Lung (tissue), 12 donors: ENCODE results near the gene ZNF584. TPM values are rescaled to one million over a fixed set of nuclear protein-coding genes. Genes with fewer than 3 reads are reported as not detected.

Experiments
- ATAC-seq: fragments of 200-7000 bp; cut with Tn5 transposase; one replicate; pipeline ENCODE4 v1.9.1; 2020; ENCODE audit warnings: moderate number of reproducible peaks; ENCODE audit not compliant: insufficient read depth, low FRiP score
- DNase-seq, 3 donors: peaks; one replicate each; pipeline ENCODE4 v3.0.0-alpha.2; 2013 to 2017
- H3K27ac ChIP-seq, 2 donors: one replicate each; pipeline ENCODE4 v1.5.1; 2013; ENCODE audit warnings: mild to moderate bottlenecking in 2 of 2, moderate library complexity in 2 of 2, control low read depth in 1 of 2, inconsistent platforms in 1 of 2, low read depth in 1 of 2, low read length in 1 of 2
- H3K27me3 ChIP-seq, 3 donors: one replicate each; pipeline ENCODE4 v1.5.1; 2013; ENCODE audit warnings: low read length in 2 of 3; ENCODE audit not compliant: control insufficient read depth in 3 of 3, insufficient read depth in 3 of 3
- H3K36me3 ChIP-seq, 4 donors: one replicate each; pipeline ENCODE4 v1.5.1; 2013; ENCODE audit warnings: low read length in 4 of 4, mild to moderate bottlenecking in 1 of 4, moderate library complexity in 1 of 4; ENCODE audit not compliant: control insufficient read depth in 4 of 4, insufficient read depth in 4 of 4
- H3K4me1 ChIP-seq, 5 donors: one replicate each; pipeline ENCODE4 v1.5.1; 2013; ENCODE audit warnings: low read length in 5 of 5, mild to moderate bottlenecking in 2 of 5, moderate library complexity in 1 of 5; ENCODE audit not compliant: control insufficient read depth in 5 of 5, insufficient read depth in 5 of 5
- H3K4me3 ChIP-seq: one replicate; pipeline ENCODE4 v1.5.1; 2013; ENCODE audit warnings: mild to moderate bottlenecking, control low read depth, moderate library complexity
- H3K9ac ChIP-seq, 2 donors: one replicate each; pipeline ENCODE4 v1.5.1; 2013; ENCODE audit warnings: low read length in 2 of 2, control low read depth in 1 of 2; ENCODE audit not compliant: insufficient read depth in 1 of 2
- H3K9me3 ChIP-seq, 4 donors: one replicate each; pipeline ENCODE4 v1.5.1; 2013; ENCODE audit warnings: low read length in 3 of 4, mild to moderate bottlenecking in 1 of 4, moderate library complexity in 1 of 4; ENCODE audit not compliant: control insufficient read depth in 4 of 4, insufficient read depth in 3 of 4
- WGBS, 2 donors: extraction: QIAGEN DNeasy Blood & Tissue Kit; methylation state at CpG; one replicate each; pipeline ENCODE4 v1.1.7; 2013; 5-methylcytosine and 5-hydroxymethylcytosine counted together
- polyA plus RNA-seq, 2 donors: library from polyadenylated mRNA; stranded (reverse); fragments of 200-250 nt; gene quantifications; one replicate each; pipeline ENCODE4 v1.2.1, GENCODE V29; 2013
- total RNA-seq, 2 donors: library from RNA; depleted of rRNA in 1 of 2; stranded (reverse); fragments of >200 nt in 1 of 2; gene quantifications; one replicate each; pipeline ENCODE4 v1.2.1, GENCODE V29; 2014 to 2021
- TF ChIP-seq, protein P1 (sequence below): IDR thresholded peaks from 2 replicates; pipeline ENCODE4 v1.5.1; 2012; ENCODE audit warnings: mild to moderate bottlenecking; ENCODE audit errors: control extremely low read depth, extremely low read depth
- donor health status: control.
- donor health status: control.
- donor health status: Bipolar disorder and iron deficiency.
- donor health status: healthy.
- donor health status: DM: yes; HTN: yes; CAD: no.

ZNF584 gene
- total and polyA plus RNA-seq, 4 donors = 6.0 to 16.9 (median 13.8) TPM

DNA sequence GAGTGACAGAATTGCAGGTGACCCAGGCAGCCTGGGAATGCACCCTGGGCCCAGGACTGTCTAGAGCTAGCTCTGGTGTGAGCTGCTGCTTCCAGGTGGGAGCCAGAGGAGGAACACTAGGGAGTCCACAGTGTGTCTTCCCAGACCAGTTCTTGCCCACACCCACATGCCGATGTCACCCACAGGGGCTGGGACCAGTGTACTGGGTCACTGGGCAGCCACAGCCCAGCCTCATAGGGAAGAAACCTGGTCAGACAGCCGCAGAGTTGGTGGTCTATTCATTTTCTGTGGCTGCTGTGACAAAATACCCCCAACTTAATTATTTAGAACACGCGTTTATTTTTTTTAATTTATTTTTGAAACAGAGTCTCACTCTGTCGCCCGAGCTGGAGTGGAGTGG is 9.9 kb upstream of the ZNF584 start:
- H3K27me3 ChIP-seq = peaks cover 0 to 21% (median 11%) of the 10 kb centered on the region in 3 donors
- H3K27ac ChIP-seq = no peak overlapping the region
- H3K9ac ChIP-seq = no peak overlapping the region
- WGBS, 2 donors = 95 to 97% methylated on average over 6 of the region's 6 CpGs
- TF ChIP-seq, protein P1, sequence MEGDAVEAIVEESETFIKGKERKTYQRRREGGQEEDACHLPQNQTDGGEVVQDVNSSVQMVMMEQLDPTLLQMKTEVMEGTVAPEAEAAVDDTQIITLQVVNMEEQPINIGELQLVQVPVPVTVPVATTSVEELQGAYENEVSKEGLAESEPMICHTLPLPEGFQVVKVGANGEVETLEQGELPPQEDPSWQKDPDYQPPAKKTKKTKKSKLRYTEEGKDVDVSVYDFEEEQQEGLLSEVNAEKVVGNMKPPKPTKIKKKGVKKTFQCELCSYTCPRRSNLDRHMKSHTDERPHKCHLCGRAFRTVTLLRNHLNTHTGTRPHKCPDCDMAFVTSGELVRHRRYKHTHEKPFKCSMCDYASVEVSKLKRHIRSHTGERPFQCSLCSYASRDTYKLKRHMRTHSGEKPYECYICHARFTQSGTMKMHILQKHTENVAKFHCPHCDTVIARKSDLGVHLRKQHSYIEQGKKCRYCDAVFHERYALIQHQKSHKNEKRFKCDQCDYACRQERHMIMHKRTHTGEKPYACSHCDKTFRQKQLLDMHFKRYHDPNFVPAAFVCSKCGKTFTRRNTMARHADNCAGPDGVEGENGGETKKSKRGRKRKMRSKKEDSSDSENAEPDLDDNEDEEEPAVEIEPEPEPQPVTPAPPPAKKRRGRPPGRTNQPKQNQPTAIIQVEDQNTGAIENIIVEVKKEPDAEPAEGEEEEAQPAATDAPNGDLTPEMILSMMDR = no peak
- no peak overlapping the region for H3K4me3 ChIP-seq
- peaks cover 0 to 16% (median 12%) of the 10 kb centered on the region in 4 donors for H3K36me3 ChIP-seq
- ATAC-seq = no peak
- peaks cover 0 to 5% (median 0%) of the 10 kb centered on the region in 4 donors for H3K9me3 ChIP-seq
- H3K4me1 ChIP-seq = peaks cover 0 to 18% (median 11%) of the 10 kb centered on the region in 5 donors
- no peak for DNase-seq

DNA sequence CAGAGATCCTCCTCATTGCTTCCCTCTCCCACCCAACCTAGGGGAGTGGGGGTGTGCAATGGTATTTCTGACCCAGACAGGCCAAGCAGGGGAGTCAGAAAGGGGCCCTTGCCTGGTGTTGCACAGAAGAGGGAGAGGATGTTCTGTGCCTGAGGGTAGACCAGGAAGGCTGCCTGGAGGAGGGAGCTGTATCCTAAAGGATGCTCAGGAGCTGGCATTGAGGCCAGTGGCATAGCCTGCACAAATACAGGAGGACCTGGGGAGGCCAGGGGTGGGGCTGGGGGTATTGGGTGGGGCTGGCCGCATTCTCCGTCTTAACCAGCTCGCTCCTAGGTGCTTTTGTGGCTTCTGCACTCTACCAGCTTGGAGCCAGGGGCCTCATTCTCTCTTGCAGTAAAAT is 8.5 kb upstream of the ZNF584 start:
- DNase-seq (no peak), ATAC-seq (no peak)
- peaks cover 0 to 20% (median 9%) of the 10 kb centered on the region in 3 donors for H3K27me3 ChIP-seq
- 97 to 100% methylated on average over 3 of the region's 3 CpGs for WGBS, 2 donors
- no peak overlapping the region for H3K27ac ChIP-seq
- peaks cover 0 to 3% (median 1%) of the 10 kb centered on the region in 4 donors for H3K36me3 ChIP-seq
- no peak overlapping the region for H3K9ac ChIP-seq
- no peak overlapping the region for H3K4me3 ChIP-seq
- peaks cover 0 to 2% (median 0%) of the 10 kb centered on the region in 4 donors for H3K9me3 ChIP-seq
- peaks cover 0 to 19% (median 11%) of the 10 kb centered on the region in 5 donors for H3K4me1 ChIP-seq
- TF ChIP-seq, protein P1 = no peak

DNA sequence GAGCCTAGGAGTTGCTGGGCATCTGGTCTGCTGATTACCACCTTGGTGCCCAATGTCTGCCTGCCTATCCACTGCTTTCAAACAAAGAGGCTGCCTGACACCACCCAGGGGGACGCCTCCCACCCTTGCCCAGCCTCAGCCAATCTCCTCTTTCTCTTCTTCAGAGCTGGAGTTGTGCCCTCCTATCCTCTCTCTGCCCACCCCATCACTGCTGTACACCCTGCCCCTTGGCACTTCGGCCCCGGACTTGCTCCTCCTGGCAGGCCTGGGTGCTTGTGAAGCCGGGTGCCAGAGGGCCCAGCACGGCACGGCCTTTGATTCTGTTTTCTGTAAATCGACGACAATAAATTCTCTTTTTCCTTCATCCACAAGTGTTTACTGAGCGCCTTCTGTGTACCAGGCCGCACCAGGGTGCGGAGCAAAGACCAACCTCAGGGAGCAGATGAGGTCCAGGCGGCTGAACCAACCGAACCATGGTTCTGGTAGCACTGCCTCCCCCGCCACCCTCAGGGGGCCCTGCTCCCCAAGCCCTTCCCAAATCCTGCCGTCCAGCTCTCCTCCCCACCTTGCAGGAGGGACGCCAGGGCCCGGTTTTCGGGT is 8.0 kb upstream of the ZNF584 start:
- peaks cover 0 to 19% (median 11%) of the 10 kb centered on the region in 5 donors for H3K4me1 ChIP-seq
- no peaks in the 10 kb centered on the region for H3K36me3 ChIP-seq
- ATAC-seq (no peak), DNase-seq (no peak)
- H3K27me3 ChIP-seq = peaks cover 0 to 15% (median 8%) of the 10 kb centered on the region in 3 donors
- TF ChIP-seq, protein P1 = no peak
- H3K9me3 ChIP-seq = no peaks in the 10 kb centered on the region
- H3K4me3 ChIP-seq = peak overlapping the region; percentile 51
- WGBS, 2 donors = 49 to 60% methylated on average over 18 of the region's 18 CpGs
- no peak overlapping the region for H3K27ac ChIP-seq
- peak overlapping the region; percentile 21 to 81 for H3K9ac ChIP-seq
